Transverse colon (tissue), 4 donors: ENCODE results near the gene MSI1. TPM values are rescaled to one million over a fixed set of nuclear protein-coding genes. Genes with fewer than 3 reads are reported as not detected.

Experiments used
- DNase-seq: peaks from one replicate; pipeline ENCODE4 v3.0.0-alpha.2; 2019
- H3K27ac ChIP-seq, 4 donors: fragments of 200-600 bp; sonication (generic); 2 replicates each; pipeline ENCODE4 v1.5.1; 2016 to 2018; ENCODE audit warnings: inconsistent platforms in 4 of 4
- H3K27me3 ChIP-seq: fragments of 200-600 bp; sonication (generic); 2 replicates; pipeline ENCODE4 v1.5.1; 2017; ENCODE audit warnings: inconsistent platforms
- H3K36me3 ChIP-seq, 4 donors: fragments of 200-600 bp; sonication (generic); 2 replicates each; pipeline ENCODE4 v1.5.1; 2017 to 2019; ENCODE audit warnings: inconsistent platforms in 4 of 4
- H3K4me1 ChIP-seq, 4 donors: fragments of 200-600 bp; sonication (generic); 2 replicates each; pipeline ENCODE4 v1.5.1; 2017 to 2020; ENCODE audit warnings: inconsistent platforms in 4 of 4
- H3K4me3 ChIP-seq, 4 donors: fragments of 200-600 bp; sonication (generic); 1 replicate in 1 of 4; 2 replicates in 3 of 4; pipeline versions ENCODE4 v1.5.1 to v1.6.1; 2017 to 2019; ENCODE audit warnings: inconsistent platforms in 4 of 4
- H3K9me3 ChIP-seq, 2 donors: fragments of 200-600 bp; sonication (generic); 2 replicates each; pipeline ENCODE4 v1.5.1; 2017 to 2019; ENCODE audit warnings: inconsistent platforms in 2 of 2
- EP300 ChIP-seq: sonication (generic); formaldehyde crosslinking; IDR thresholded peaks from one replicate; pipeline ENCODE4 v1.6.1; 2017; ENCODE audit warnings: antibody characterized with exemption, low read depth
- POLR2A ChIP-seq: fragments of 450-650 bp; IDR thresholded peaks from one replicate; pipeline ENCODE4 v1.6.1; 2016; ENCODE audit warnings: antibody characterized with exemption, mild to moderate bottlenecking, moderate library complexity
- POLR2AphosphoS5 ChIP-seq, 3 donors: sonication (generic); formaldehyde crosslinking; IDR thresholded peaks; one replicate each; pipeline ENCODE4 v1.6.1; 2016; ENCODE audit warnings: antibody characterized with exemption in 3 of 3
- WGBS, 2 donors: methylation state at CpG; one replicate each; pipeline ENCODE4 v1.1.5; 2018; ENCODE audit warnings: low coverage in 1 of 2; 5-methylcytosine and 5-hydroxymethylcytosine counted together
- in situ Hi-C, 4 donors: fragments of 200-750 bp; cut with MboI; loops; one replicate each; pipeline versions ENCODE4 v1.15.0 to v1.15.1; 2017; ENCODE audit warnings: low sequenced_read_pairs in 3 of 4, low pct_ligation_motif_present in 1 of 4, low pct_unique_long_range_greater_than_20kb in 1 of 4
- intact Hi-C: fragments of 100-400 bp; cut with DNase I; formaldehyde crosslinking; loops from one replicate; pipeline ENCODE4 v1.15.1; 2023; ENCODE audit warnings: low total_unique reads
- total RNA-seq, 4 donors: library from RNA; depleted of rRNA; stranded (reverse); fragments of >200 nt; gene quantifications; one replicate each; pipeline ENCODE4 v1.1.0, GENCODE V29; 2016
- TF ChIP-seq, protein P1 (sequence below), 5 experiments: fragments of 200-600 bp in 3 of 5; fragments of 450-650 bp in 2 of 5; sonication (generic) in 3 of 5; IDR thresholded peaks; 1 replicate in 2 of 5; 2 replicates in 3 of 5; pipeline ENCODE4 v1.5.1; 2016 to 2017; ENCODE audit warnings: antibody characterized with exemption in 5 of 5, inconsistent platforms in 3 of 5, mild to moderate bottlenecking in 2 of 5, moderate library complexity in 1 of 5

The MSI1 gene
- total RNA-seq, 4 donors from 2014 or later: 0.82 to 7.5 TPM; not detected in 2

- Histone ChIP-seq H3K9me3 (no peaks in the 10 kb centered on the region), H3K27ac (no peak overlapping the region), H3K4me1 (peaks cover 0 to 4% (median under 1%) of the 10 kb centered on the region in 4 donors), H3K36me3 (no peaks in the 10 kb centered on the region), H3K27me3 (no peaks in the 10 kb centered on the region), H3K4me3 (no peak overlapping the region)
- no peak for TF ChIP-seq POLR2A
- TF ChIP-seq EP300: no peak
- TF ChIP-seq POLR2AphosphoS5 (IDR thresholded peaks at IDR 0.05): peak in 1 of 3 donors; percentile 17
- TF ChIP-seq, protein P1, sequence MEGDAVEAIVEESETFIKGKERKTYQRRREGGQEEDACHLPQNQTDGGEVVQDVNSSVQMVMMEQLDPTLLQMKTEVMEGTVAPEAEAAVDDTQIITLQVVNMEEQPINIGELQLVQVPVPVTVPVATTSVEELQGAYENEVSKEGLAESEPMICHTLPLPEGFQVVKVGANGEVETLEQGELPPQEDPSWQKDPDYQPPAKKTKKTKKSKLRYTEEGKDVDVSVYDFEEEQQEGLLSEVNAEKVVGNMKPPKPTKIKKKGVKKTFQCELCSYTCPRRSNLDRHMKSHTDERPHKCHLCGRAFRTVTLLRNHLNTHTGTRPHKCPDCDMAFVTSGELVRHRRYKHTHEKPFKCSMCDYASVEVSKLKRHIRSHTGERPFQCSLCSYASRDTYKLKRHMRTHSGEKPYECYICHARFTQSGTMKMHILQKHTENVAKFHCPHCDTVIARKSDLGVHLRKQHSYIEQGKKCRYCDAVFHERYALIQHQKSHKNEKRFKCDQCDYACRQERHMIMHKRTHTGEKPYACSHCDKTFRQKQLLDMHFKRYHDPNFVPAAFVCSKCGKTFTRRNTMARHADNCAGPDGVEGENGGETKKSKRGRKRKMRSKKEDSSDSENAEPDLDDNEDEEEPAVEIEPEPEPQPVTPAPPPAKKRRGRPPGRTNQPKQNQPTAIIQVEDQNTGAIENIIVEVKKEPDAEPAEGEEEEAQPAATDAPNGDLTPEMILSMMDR (IDR thresholded peaks at IDR 0.05): peak; percentile 84 to 93 (median 85)
- DNase-seq: peak; percentile 81
- in situ Hi-C loops (loop anchor here in 2 of 4 donors (5.0 to 10.0 kb wide), 2 partner anchors 71 to 78 kb away; partner anchors contain the start of gene COX6A1 (in 1 of the 2)), intact Hi-C loops (loop anchor here (5.0 kb wide), 1 partner anchor 71 kb away; no protein-coding TSS in a partner anchor)
- 71% methylated on average over 13 of the region's 13 CpGs; no CpG with 5 or more reads in 1 of the 2 donors for WGBS, 2 donors
Observed at GRCh38 chr12:120356567-120357030, 12.4 kb downstream of the MSI1 start.

DNA sequence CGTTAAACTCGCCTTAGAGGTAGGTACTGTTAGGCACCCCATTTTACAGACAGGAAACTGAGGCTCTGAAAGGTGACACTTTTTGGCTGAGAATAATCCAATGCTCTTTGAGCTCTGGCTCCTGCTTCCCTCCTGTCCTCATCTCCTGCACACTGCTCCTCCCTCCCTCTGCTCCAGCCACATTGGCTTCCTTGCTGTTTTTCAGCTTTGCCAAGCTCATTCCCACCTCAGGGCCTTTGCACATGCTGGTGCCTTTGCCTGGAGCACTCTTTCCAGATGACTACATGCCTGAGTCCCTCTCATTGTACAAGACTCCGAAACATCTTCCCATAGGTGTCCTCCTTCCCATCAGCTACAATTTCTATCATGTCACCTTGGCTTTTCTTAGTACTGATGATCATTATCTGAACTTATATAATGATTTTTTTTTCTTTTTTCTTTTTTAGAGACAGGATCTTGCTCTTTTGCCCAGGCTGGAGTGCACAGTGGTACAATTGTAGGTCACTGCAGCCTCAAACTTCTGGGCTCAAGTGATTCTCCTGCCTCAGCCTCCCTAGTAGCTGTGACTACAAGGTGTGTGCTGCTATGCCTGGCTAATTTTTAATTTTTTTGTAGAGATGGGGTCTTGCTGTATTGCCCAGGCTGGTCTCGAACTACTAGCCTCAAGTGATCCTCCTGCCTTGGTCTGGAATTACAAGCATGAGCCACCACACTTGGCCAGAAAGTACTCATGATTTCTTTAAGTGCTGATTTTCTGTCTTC is 15.2 kb downstream of the MSI1 start:
- 89% methylated on average over 3 to 4 of the region's 4 CpGs for WGBS, 2 donors
- H3K36me3 ChIP-seq: no peaks in the 10 kb centered on the region

DNA sequence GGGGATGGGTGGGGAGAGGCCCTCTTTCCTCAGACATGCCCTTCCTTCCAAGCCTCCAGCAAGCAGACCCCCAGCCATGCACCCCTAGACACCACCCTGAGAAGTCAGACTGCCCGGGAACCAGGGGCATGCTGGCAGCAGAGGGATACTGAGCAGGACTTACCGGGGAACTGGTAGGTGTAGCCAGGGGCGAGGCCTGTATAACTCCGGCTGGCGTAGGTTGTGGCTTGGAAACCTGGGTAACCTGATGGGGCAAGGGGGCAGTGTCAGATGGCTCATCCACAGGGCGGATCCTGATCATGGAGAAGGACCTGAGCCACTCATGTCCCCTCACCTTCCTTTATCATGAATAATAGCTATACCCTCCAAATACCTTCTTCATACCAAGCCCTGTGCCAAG is 15.8 kb downstream of the MSI1 start:
- H3K36me3 ChIP-seq: no peaks in the 10 kb centered on the region

More for the DNA sequence above, 15.2 kb downstream of the MSI1 start:
- no peak for DNase-seq
- TF ChIP-seq, protein P1 (IDR thresholded peaks at IDR 0.05): no peak
- no peak for TF ChIP-seq EP300
- TF ChIP-seq POLR2A: no peak
- TF ChIP-seq POLR2AphosphoS5 (IDR thresholded peaks at IDR 0.05): no peak
- intact Hi-C loops (no loop called here), in situ Hi-C loops (loop anchor here in 2 of 4 donors (5.0 to 10.0 kb wide), 2 partner anchors 74 to 81 kb away; partner anchors contain the start of gene COX6A1 (in 1 of the 2))
- H3K9me3 ChIP-seq: no peaks in the 10 kb centered on the region
- H3K4me3 ChIP-seq: no peak overlapping the region
- H3K27ac ChIP-seq: no peak overlapping the region
- peaks cover 0 to 10% (median 0%) of the 10 kb centered on the region in 4 donors for H3K4me1 ChIP-seq
- H3K27me3 ChIP-seq: no peaks in the 10 kb centered on the region

DNA sequence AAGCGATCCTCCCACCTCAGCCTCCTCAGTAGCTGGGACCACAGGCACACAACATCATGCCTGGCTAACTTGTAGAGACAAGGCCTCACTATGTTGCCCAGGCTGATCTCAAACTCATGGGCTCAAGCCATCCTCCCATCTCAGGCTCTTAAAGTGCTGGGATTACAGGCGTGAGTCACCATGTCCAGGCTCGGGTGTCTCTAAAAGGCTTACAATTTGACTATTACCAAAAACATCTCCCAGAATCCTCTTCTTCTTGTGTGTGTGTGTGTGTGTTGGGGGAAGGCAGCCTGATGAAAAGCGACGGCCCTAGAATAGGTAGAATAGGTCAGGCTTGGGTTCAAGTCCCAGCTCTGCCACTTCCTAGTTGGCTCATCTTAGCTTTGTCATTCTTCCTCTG is 16.8 kb downstream of the MSI1 start:
- Histone ChIP-seq H3K36me3 (no peaks in the 10 kb centered on the region), H3K4me1 (peaks cover 0 to 10% (median 0%) of the 10 kb centered on the region in 4 donors), H3K27me3 (no peaks in the 10 kb centered on the region), H3K9me3 (no peaks in the 10 kb centered on the region), H3K27ac (no peak overlapping the region), H3K4me3 (no peak overlapping the region)
- no peak for TF ChIP-seq POLR2A
- TF ChIP-seq POLR2AphosphoS5 (IDR thresholded peaks at IDR 0.05): no peak
- TF ChIP-seq EP300: no peak
- TF ChIP-seq, protein P1 (IDR thresholded peaks at IDR 0.05): no peak
- 60 to 71% methylated on average over 1 to 5 of the region's 5 CpGs for WGBS, 2 donors
- in situ Hi-C loops (loop anchor here in 2 of 4 donors (5.0 to 10.0 kb wide), 2 partner anchors 75 to 83 kb away; partner anchors contain the start of gene COX6A1 (in 1 of the 2)), intact Hi-C loops (no loop called here)
- DNase-seq: no peak

More for the DNA sequence above, 15.8 kb downstream of the MSI1 start:
- in situ Hi-C loops: loop anchor here in 2 of 4 donors (5.0 to 10.0 kb wide), 2 partner anchors 74 to 82 kb away; partner anchors contain the start of gene COX6A1 (in 1 of the 2)
- no peak for DNase-seq
- intact Hi-C loops: no loop called here
- no peak overlapping the region for H3K27ac ChIP-seq
- WGBS, 2 donors: 95% methylated on average over 6 of the region's 6 CpGs; no CpG with 5 or more reads in 1 of the 2 donors
- H3K9me3 ChIP-seq: no peaks in the 10 kb centered on the region
- H3K27me3 ChIP-seq: no peaks in the 10 kb centered on the region
- peaks cover 0 to 10% (median 0%) of the 10 kb centered on the region in 4 donors for H3K4me1 ChIP-seq
- H3K4me3 ChIP-seq: no peak overlapping the region
- TF ChIP-seq EP300 (no peak), POLR2AphosphoS5 (IDR thresholded peaks at IDR 0.05) (no peak)
